D721Med (cell line): ENCODE measurements around the gene ZNF487.
"Not testable (repeated sequence)": the region's sequence is repeated elsewhere in the genome, so short reads cannot be mapped to it uniquely, and the experiment has no call there.

Source experiments
- DNase-seq: peaks from one replicate; pipeline ENCODE4 v3.0.0; 2011; ENCODE audit warnings: low spot score; ENCODE audit not compliant: insufficient read length
- FAIRE-seq: peaks from 2 replicates; lab custom pipeline; 2011; peaks lifted over from hg19 to GRCh38; lab: Jason Lieb, UNC
- CTCF ChIP-seq: IDR thresholded peaks from 2 replicates; pipeline ENCODE4 v1.5.1; 2012; ENCODE audit warnings: mild to moderate bottlenecking, control low read depth; ENCODE audit not compliant: insufficient read depth; ENCODE audit errors: missing control alignments

Gene ZNF487

GRCh38 chr10:43444897-43445466 is 8.1 kb downstream of the ZNF487 start:
- no peak for TF ChIP-seq CTCF
- no peak for FAIRE-seq
- no peak for DNase-seq

GRCh38 chr10:43446219-43447017 is 9.5 kb downstream of the ZNF487 start:
- not testable (repeated sequence) for DNase-seq, FAIRE-seq

GRCh38 chr10:43448742-43449141 is 11.8 kb downstream of the ZNF487 start:
- no peak for FAIRE-seq
- no peak for TF ChIP-seq CTCF
- DNase-seq, result no peak

- TF ChIP-seq CTCF, result no peak
- DNase-seq (no peak), FAIRE-seq (no peak)
Observed at GRCh38 chr10:43452356-43452914, 15.5 kb downstream of the ZNF487 start.

GRCh38 chr10:43453266-43453831 is 16.4 kb downstream of the ZNF487 start:
- TF ChIP-seq CTCF, result no peak
- FAIRE-seq (no peak), DNase-seq (no peak)

GRCh38 chr10:43454025-43454424 is 17.1 kb downstream of the ZNF487 start:
- FAIRE-seq, result not testable (repeated sequence)

GRCh38 chr10:43456561-43456960 is 19.6 kb downstream of the ZNF487 start:
- not testable (repeated sequence) for FAIRE-seq, DNase-seq

More at GRCh38 chr10:43454025-43454424, 17.1 kb downstream of the ZNF487 start:
- not testable (repeated sequence) for DNase-seq

- FAIRE-seq, result no peak
- TF ChIP-seq CTCF, result no peak
- DNase-seq, result no peak
Observed at GRCh38 chr10:43458227-43458626, 21.3 kb downstream of the ZNF487 start.
